SK-N-SH treated with all-trans-retinoic acid at 6 μM for 48 hours (cell line): Measurements from ENCODE around the gene LRRK1.

Source experiments
- ARNTL ChIP-seq: fragments of 450-650 bp; formaldehyde crosslinking; IDR thresholded peaks from 2 replicates; pipeline ENCODE4 v1.5.0; 2020; ENCODE audit warnings: low read depth, mild to moderate bottlenecking, moderate library complexity, borderline replicate concordance
- CREB5 ChIP-seq: fragments of 250-450 bp; sonication (Bioruptor Pico); IDR thresholded peaks from 2 replicates; pipeline ENCODE4 v1.5.1; 2020; ENCODE audit warnings: low read depth, mild to moderate bottlenecking, moderate library complexity
- ISL1 ChIP-seq: fragments of 250-450 bp; sonication (Bioruptor Pico); IDR thresholded peaks from 2 replicates; pipeline ENCODE4 v2.1.2; 2022; ENCODE audit warnings: mild to moderate bottlenecking, moderate library complexity
- OSR1 ChIP-seq: fragments of 250-450 bp; sonication (Bioruptor Pico); IDR thresholded peaks from 2 replicates; pipeline ENCODE4 v1.8.0; 2022; ENCODE audit warnings: moderate library complexity, mild to moderate bottlenecking, inconsistent platforms
- RARB ChIP-seq: fragments of 250-450 bp; sonication (Bioruptor Pico); IDR thresholded peaks from 2 replicates; pipeline ENCODE4 v1.8.0; 2021; ENCODE audit warnings: mild to moderate bottlenecking, moderate library complexity
- ZC3H10 ChIP-seq: fragments of 250-450 bp; sonication (Bioruptor Pico); IDR thresholded peaks from 2 replicates; pipeline ENCODE4 v1.5.1; 2021; ENCODE audit warnings: mild to moderate bottlenecking, moderate library complexity
- ZFP3 ChIP-seq: fragments of 250-450 bp; sonication (Bioruptor Pico); IDR thresholded peaks from 2 replicates; pipeline ENCODE4 v1.5.0; 2020; ENCODE audit warnings: mild to moderate bottlenecking, moderate library complexity

GRCh38 chr15:100901296-100901695, 17.9 kb upstream of the LRRK1 start:
- TF ChIP-seq ARNTL (CRISPR knock-in tag): no peak
- TF ChIP-seq RARB (CRISPR knock-in tag): no peak
- no peak for TF ChIP-seq CREB5 (CRISPR knock-in tag)
- no peak for TF ChIP-seq ZFP3 (CRISPR knock-in tag)
- TF ChIP-seq OSR1 (CRISPR knock-in tag): no peak
- no peak for TF ChIP-seq ISL1 (CRISPR knock-in tag)
- no peak for TF ChIP-seq ZC3H10 (CRISPR knock-in tag)
